MCF 10A (cell line): ENCODE measurements around the gene KCTD12. TPM values are rescaled to one million over a fixed set of nuclear protein-coding genes. Genes with fewer than 3 reads are reported as not detected.
"Not testable (repeated sequence)": the region's sequence is repeated elsewhere in the genome, so short reads cannot be mapped to it uniquely, and the experiment has no call there.

Source experiments
- BruUV-seq: library from RNA; stranded (reverse); fragments of 400-500 nt; replicated peaks from 2 replicates; lab custom pipeline; 2021; lab: Mats Ljungman, UMichigan
- CTCF ChIA-PET: fragments of 300-600 bp; sonication (Branson Sonifier 250); formaldehyde crosslinking; extraction: SDS; loops from one replicate; lab custom pipeline; 2021; ENCODE audit warnings: antibody characterized with exemption, inconsistent platforms; lab: Yijun Ruan, JAX
- POLR2A ChIA-PET: fragments of 300-600, 350-650 bp; sonication (Branson Sonifier 250); formaldehyde crosslinking; extraction: SDS; loops from one replicate; lab custom pipeline; 2020; ENCODE audit warnings: antibody characterized with exemption, inconsistent platforms; lab: Yijun Ruan, JAX
- DNase-seq: peaks from one replicate; pipeline ENCODE4 v3.0.0-alpha.2; 2018; ENCODE audit not compliant: unreplicated experiment
- H3K27ac Mint-ChIP-seq: one replicate; pipeline ENCODE4 v1.8.0; 2022; ENCODE audit warnings: mild to moderate bottlenecking, low read depth, mixed read lengths; ENCODE audit not compliant: unreplicated experiment
- H3K27me3 Mint-ChIP-seq: one replicate; pipeline ENCODE4 v1.8.0; 2022; ENCODE audit warnings: mixed read lengths; ENCODE audit not compliant: insufficient read depth, unreplicated experiment
- H3K36me3 Mint-ChIP-seq: one replicate; pipeline ENCODE4 v1.8.0; 2022; ENCODE audit warnings: mild to moderate bottlenecking, moderate library complexity, mixed read lengths; ENCODE audit not compliant: insufficient read depth, unreplicated experiment
- H3K4me1 Mint-ChIP-seq: one replicate; pipeline ENCODE4 v1.8.0; 2022; ENCODE audit warnings: mixed read lengths; ENCODE audit not compliant: insufficient read depth, unreplicated experiment
- H3K4me3 Mint-ChIP-seq: one replicate; pipeline ENCODE4 v1.8.0; 2022; ENCODE audit warnings: mild to moderate bottlenecking, moderate library complexity, mixed read lengths; ENCODE audit not compliant: unreplicated experiment
- H3K9me3 Mint-ChIP-seq: one replicate; pipeline ENCODE4 v1.8.0; 2022; ENCODE audit warnings: mixed read lengths; ENCODE audit not compliant: unreplicated experiment
- CTCF ChIP-seq: fragments of 200-600 bp; IDR thresholded peaks from one replicate; pipeline ENCODE4 v1.8.0; 2022; ENCODE audit warnings: antibody characterized with exemption, mild to moderate bottlenecking; ENCODE audit not compliant: unreplicated experiment
- intact Hi-C: fragments of 100-400 bp; cut with micrococcal nuclease; formaldehyde crosslinking; loops from 2 replicates; pipeline ENCODE4 v1.14.1; 2022
- total RNA-seq: library from RNA; stranded (reverse); gene quantifications from 2 replicates; pipeline ENCODE4 v1.2.3, GENCODE V29; 2022

KCTD12 gene
- total RNA-seq, 1 experiment from 2014 or later = 15.8 TPM

- H3K4me3 Mint-ChIP-seq = no peak overlapping the region
- H3K36me3 Mint-ChIP-seq = peaks cover 4% of the 10 kb centered on the region
- intact Hi-C loops = no loop called here
- ChIA-PET CTCF (interaction anchor here (1.0 kb wide), 1 partner anchor 12 kb away, joined by 3 read pairs; no protein-coding TSS in a partner anchor), POLR2A (no interaction called here)
- BruUV-seq = no TSS peak
- H3K4me1 Mint-ChIP-seq = peaks cover 6% of the 10 kb centered on the region
- no peaks in the 10 kb centered on the region for H3K27me3 Mint-ChIP-seq
- H3K27ac Mint-ChIP-seq = no peak overlapping the region
- TF ChIP-seq CTCF = no peak
- no peak for DNase-seq
- no peaks in the 10 kb centered on the region for H3K9me3 Mint-ChIP-seq
These were observed 38.9 kb upstream of the KCTD12 start for GRCh38 chr13:76925115-76925514.

GRCh38 chr13:76921516-76921915, 35.3 kb upstream of the KCTD12 start:
- intact Hi-C loops = no loop called here
- POLR2A ChIA-PET = interaction anchor here (0.5 to 2.9 kb wide), 4 partner anchors 16 to 1250 kb away, joined by 3 to 11 read pairs (median 3); no protein-coding TSS in a partner anchor
- Mint-ChIP-seq H3K4me3 (no peak overlapping the region), H3K27ac (no peak overlapping the region), H3K9me3 (no peaks in the 10 kb centered on the region), H3K36me3 (peaks cover 8% of the 10 kb centered on the region), H3K4me1 (peaks cover 25% of the 10 kb centered on the region), H3K27me3 (no peaks in the 10 kb centered on the region)
- TF ChIP-seq CTCF = no peak
- DNase-seq = peak; percentile 59
- CTCF ChIA-PET = interaction anchor here (0.9 to 1.9 kb wide), 5 partner anchors 15 to 1226 kb away, joined by 3 to 9 read pairs (median 4); no protein-coding TSS in a partner anchor
- no TSS peak for BruUV-seq

GRCh38 chr13:76917755-76918481, 31.7 kb upstream of the KCTD12 start:
- Mint-ChIP-seq H3K27ac (peak overlapping the region; percentile 91), H3K4me1 (peaks cover 19% of the 10 kb centered on the region)
- H3K36me3 Mint-ChIP-seq, H3K27me3 Mint-ChIP-seq, H3K4me3 Mint-ChIP-seq, H3K9me3 Mint-ChIP-seq, intact Hi-C loops, BruUV-seq: not testable (repeated sequence)
- peak; percentile 88 for DNase-seq
- ChIA-PET CTCF (interaction anchor here (0.6 to 3.5 kb wide), 14 partner anchors 9 to 1222 kb away, joined by 3 to 16 read pairs (median 4); no protein-coding TSS in a partner anchor), POLR2A (interaction anchor here (0.7 to 1.6 kb wide), 10 partner anchors 9 to 1544 kb away, joined by 3 to 13 read pairs (median 6); partner anchors contain the start of gene CLN5)

GRCh38 chr13:76917095-76917494, 30.9 kb upstream of the KCTD12 start:
- no TSS peak for BruUV-seq
- Mint-ChIP-seq H3K9me3 (no peaks in the 10 kb centered on the region), H3K27ac (peak overlapping the region; percentile 91), H3K4me3 (no peak overlapping the region), H3K36me3 (peaks cover 8% of the 10 kb centered on the region), H3K27me3 (no peaks in the 10 kb centered on the region), H3K4me1 (peaks cover 19% of the 10 kb centered on the region)
- TF ChIP-seq CTCF = no peak
- intact Hi-C loops = no loop called here
- POLR2A ChIA-PET = interaction anchor here (1.1 to 1.6 kb wide), 6 partner anchors 10 to 75 kb away, joined by 4 to 13 read pairs (median 8); partner anchors contain the start of gene CLN5
- DNase-seq = peak; percentile 46
- CTCF ChIA-PET = interaction anchor here (0.7 to 3.5 kb wide), 7 partner anchors 13 to 1221 kb away, joined by 3 to 16 read pairs (median 4); no protein-coding TSS in a partner anchor
